Neutrophil (primary cell): ENCODE data around the gene EZH1.

Source experiments
- H3K27ac ChIP-seq: fragments of 200-600 bp; sonication (generic); 2 replicates; pipeline ENCODE4 v1.5.1; 2016; ENCODE audit warnings: mild to moderate bottlenecking, moderate library complexity
- H3K27me3 ChIP-seq: fragments of 200-600 bp; sonication (generic); 2 replicates; pipeline ENCODE4 v1.6.0; 2016; ENCODE audit warnings: mild to moderate bottlenecking
- H3K36me3 ChIP-seq: fragments of 200-600 bp; sonication (generic); 2 replicates; pipeline ENCODE4 v1.5.1; 2017
- H3K4me1 ChIP-seq, 2 experiments: fragments of 200-600 bp in 1 of 2; sonication (generic) in 1 of 2; 1 replicate in 1 of 2; 2 replicates in 1 of 2; pipeline versions ENCODE4 v1.5.1 to v1.6.1; 2013 to 2016; ENCODE audit warnings: low read depth in 1 of 2, low read length in 1 of 2, mild to moderate bottlenecking in 1 of 2, moderate library complexity in 1 of 2; ENCODE audit not compliant: control insufficient read depth in 1 of 2, insufficient read depth in 1 of 2
- H3K4me3 ChIP-seq, 2 experiments: fragments of 200-600 bp in 1 of 2; sonication (generic) in 1 of 2; 1 replicate in 1 of 2; 2 replicates in 1 of 2; pipeline ENCODE4 v1.5.1; 2013 to 2016; ENCODE audit warnings: low read depth in 1 of 2, low read length in 1 of 2, mild to moderate bottlenecking in 1 of 2, moderate library complexity in 1 of 2
- H3K9me3 ChIP-seq: fragments of 200-600 bp; sonication (generic); 2 replicates; pipeline ENCODE4 v1.5.1; 2016
- CTCF ChIP-seq: fragments of 200-600 bp; sonication (generic); IDR thresholded peaks from 2 replicates; pipeline ENCODE4 v1.5.1; 2016; ENCODE audit warnings: antibody characterized with exemption

EZH1 gene

GRCh38 chr17:42674755-42675347 lies 70.0 kb downstream of the EZH1 start:
- H3K9me3 ChIP-seq = no peaks in the 10 kb centered on the region
- TF ChIP-seq CTCF = no peak
- peaks cover 72% of the 10 kb centered on the region for H3K27me3 ChIP-seq
- no peak overlapping the region for H3K4me3 ChIP-seq
- H3K36me3 ChIP-seq = no peaks in the 10 kb centered on the region
- no peak overlapping the region for H3K27ac ChIP-seq
- H3K4me1 ChIP-seq = peaks cover 55 to 69% of the 10 kb centered on the region in 2 experiments

- Histone ChIP-seq H3K36me3 (no peaks in the 10 kb centered on the region), H3K9me3 (no peaks in the 10 kb centered on the region), H3K4me1 (peaks cover 48 to 61% of the 10 kb centered on the region in 2 experiments), H3K4me3 (peak overlapping the region in 1 of 2 experiments; percentile 30), H3K27me3 (peaks cover 79% of the 10 kb centered on the region), H3K27ac (no peak overlapping the region)
- TF ChIP-seq CTCF = no peak
Observed at GRCh38 chr17:42673885-42674754, 70.7 kb downstream of the EZH1 start.

- Histone ChIP-seq H3K27me3 (peaks cover 86% of the 10 kb centered on the region), H3K36me3 (no peaks in the 10 kb centered on the region), H3K4me3 (no peak overlapping the region), H3K27ac (no peak overlapping the region), H3K9me3 (no peaks in the 10 kb centered on the region), H3K4me1 (peaks cover 41 to 54% of the 10 kb centered on the region in 2 experiments)
- no peak for TF ChIP-seq CTCF
Observed at GRCh38 chr17:42673266-42673884, 71.5 kb downstream of the EZH1 start.

GRCh38 chr17:42672038-42672437 lies 72.8 kb downstream of the EZH1 start:
- Histone ChIP-seq H3K27ac (no peak overlapping the region), H3K9me3 (no peaks in the 10 kb centered on the region), H3K4me3 (no peak overlapping the region), H3K36me3 (no peaks in the 10 kb centered on the region), H3K27me3 (peaks cover 100% of the 10 kb centered on the region), H3K4me1 (peaks cover 30 to 41% of the 10 kb centered on the region in 2 experiments)
- no peak for TF ChIP-seq CTCF

- H3K36me3 ChIP-seq = no peaks in the 10 kb centered on the region
- H3K27me3 ChIP-seq = peaks cover 93% of the 10 kb centered on the region
- H3K4me1 ChIP-seq = peaks cover 23 to 31% of the 10 kb centered on the region in 2 experiments
Observed at GRCh38 chr17:42670789-42671657, 73.8 kb downstream of the EZH1 start.

More at GRCh38 chr17:42670789-42671657, 73.8 kb downstream of the EZH1 start:
- Histone ChIP-seq H3K4me3 (peak overlapping the region; percentile 40), H3K27ac (no peak overlapping the region), H3K9me3 (no peaks in the 10 kb centered on the region)
- no peak for TF ChIP-seq CTCF
